K562 (cell line): Measurements from ENCODE around the gene TICRR.

Source experiments
- EZH2 ChIP-seq: IDR thresholded peaks from 2 replicates; pipeline ENCODE4 v1.6.1; 2012; ENCODE audit warnings: low read depth, mild to moderate bottlenecking, inconsistent platforms, low read length, borderline replicate concordance
- JUNB ChIP-seq: fragments of 450-650 bp; formaldehyde crosslinking; conservative IDR thresholded peaks from 2 replicates; pipeline ENCODE4 v1.4.0; 2020; ENCODE audit warnings: mild to moderate bottlenecking
- TF ChIP-seq, protein P1 (sequence below), 3 experiments: IDR thresholded peaks in 2 of 3; conservative IDR thresholded peaks in 1 of 3; 2 replicates each; pipeline ENCODE4 v1.5.1; 2011 to 2012; ENCODE audit warnings: low read length in 3 of 3, mild to moderate bottlenecking in 3 of 3, control low read depth in 2 of 3, improper control_type of control experiment in 1 of 3, inconsistent platforms in 1 of 3, low read depth in 1 of 3, mixed read lengths in 1 of 3, moderate library complexity in 1 of 3; ENCODE audit not compliant: insufficient read depth in 2 of 3

DNA sequence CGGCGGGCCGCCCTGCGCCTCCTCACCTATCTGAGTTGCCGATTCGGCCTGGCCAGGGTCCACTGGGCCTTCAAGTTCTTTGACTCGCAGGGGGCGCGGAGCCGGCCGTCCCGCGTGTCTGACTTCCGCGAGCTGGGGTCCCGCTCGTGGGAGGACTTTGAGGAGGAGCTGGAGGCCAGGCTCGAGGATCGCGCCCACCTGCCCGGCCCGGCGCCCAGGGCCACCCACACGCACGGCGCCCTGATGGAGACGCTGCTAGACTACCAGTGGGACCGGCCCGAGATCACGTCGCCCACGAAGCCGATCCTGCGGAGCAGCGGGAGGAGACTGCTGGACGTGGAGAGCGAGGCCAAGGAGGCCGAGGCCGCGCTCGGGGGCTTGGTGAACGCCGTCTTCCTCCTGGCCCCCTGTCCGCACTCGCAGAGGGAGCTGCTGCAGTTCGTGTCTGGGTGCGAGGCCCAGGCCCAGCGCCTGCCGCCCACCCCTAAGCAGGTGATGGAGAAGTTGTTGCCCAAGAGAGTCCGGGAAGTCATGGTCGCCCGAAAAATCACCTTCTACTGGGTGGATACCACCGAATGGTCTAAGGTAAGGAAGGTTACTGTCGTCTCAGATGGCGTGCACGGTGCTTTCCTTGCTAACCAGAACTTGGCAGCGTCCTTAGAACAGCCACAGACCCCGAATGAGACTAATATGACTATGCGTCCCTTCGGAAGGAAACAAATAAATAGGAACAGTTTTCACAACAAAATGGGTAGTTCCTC is 567 bp downstream of the TICRR start:
- TF ChIP-seq, protein P1, sequence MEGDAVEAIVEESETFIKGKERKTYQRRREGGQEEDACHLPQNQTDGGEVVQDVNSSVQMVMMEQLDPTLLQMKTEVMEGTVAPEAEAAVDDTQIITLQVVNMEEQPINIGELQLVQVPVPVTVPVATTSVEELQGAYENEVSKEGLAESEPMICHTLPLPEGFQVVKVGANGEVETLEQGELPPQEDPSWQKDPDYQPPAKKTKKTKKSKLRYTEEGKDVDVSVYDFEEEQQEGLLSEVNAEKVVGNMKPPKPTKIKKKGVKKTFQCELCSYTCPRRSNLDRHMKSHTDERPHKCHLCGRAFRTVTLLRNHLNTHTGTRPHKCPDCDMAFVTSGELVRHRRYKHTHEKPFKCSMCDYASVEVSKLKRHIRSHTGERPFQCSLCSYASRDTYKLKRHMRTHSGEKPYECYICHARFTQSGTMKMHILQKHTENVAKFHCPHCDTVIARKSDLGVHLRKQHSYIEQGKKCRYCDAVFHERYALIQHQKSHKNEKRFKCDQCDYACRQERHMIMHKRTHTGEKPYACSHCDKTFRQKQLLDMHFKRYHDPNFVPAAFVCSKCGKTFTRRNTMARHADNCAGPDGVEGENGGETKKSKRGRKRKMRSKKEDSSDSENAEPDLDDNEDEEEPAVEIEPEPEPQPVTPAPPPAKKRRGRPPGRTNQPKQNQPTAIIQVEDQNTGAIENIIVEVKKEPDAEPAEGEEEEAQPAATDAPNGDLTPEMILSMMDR (IDR thresholded peaks at IDR 0.05 in 2 of 3, conservative IDR thresholded peaks at IDR 0.05 in 1 of 3; ENCODE audit: insufficient read depth in 2 of 3, low read depth in 1 of 3, low read length in 3 of 3), result no peak
- TF ChIP-seq EZH2, result no peak
- no peak for TF ChIP-seq JUNB (CRISPR knock-in tag)
